Lower leg skin (tissue), 3 donors: Measurements from ENCODE around the gene CAB39L.

Source experiments
- POLR2A ChIP-seq, 2 donors: fragments of 450-650 bp; IDR thresholded peaks; one replicate each; pipeline ENCODE4 v1.6.1; 2016 to 2017; ENCODE audit warnings: antibody characterized with exemption in 2 of 2, mild to moderate bottlenecking in 1 of 2, moderate library complexity in 1 of 2
- TF ChIP-seq, protein P1 (sequence below), 3 donors: fragments of 450-650 bp; IDR thresholded peaks; one replicate each; pipeline ENCODE4 v1.5.1; 2016; ENCODE audit warnings: antibody characterized with exemption in 3 of 3, mild to moderate bottlenecking in 3 of 3, moderate library complexity in 2 of 3

- TF ChIP-seq POLR2A (IDR thresholded peaks at IDR 0.05) = no peak
- TF ChIP-seq, protein P1, sequence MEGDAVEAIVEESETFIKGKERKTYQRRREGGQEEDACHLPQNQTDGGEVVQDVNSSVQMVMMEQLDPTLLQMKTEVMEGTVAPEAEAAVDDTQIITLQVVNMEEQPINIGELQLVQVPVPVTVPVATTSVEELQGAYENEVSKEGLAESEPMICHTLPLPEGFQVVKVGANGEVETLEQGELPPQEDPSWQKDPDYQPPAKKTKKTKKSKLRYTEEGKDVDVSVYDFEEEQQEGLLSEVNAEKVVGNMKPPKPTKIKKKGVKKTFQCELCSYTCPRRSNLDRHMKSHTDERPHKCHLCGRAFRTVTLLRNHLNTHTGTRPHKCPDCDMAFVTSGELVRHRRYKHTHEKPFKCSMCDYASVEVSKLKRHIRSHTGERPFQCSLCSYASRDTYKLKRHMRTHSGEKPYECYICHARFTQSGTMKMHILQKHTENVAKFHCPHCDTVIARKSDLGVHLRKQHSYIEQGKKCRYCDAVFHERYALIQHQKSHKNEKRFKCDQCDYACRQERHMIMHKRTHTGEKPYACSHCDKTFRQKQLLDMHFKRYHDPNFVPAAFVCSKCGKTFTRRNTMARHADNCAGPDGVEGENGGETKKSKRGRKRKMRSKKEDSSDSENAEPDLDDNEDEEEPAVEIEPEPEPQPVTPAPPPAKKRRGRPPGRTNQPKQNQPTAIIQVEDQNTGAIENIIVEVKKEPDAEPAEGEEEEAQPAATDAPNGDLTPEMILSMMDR (IDR thresholded peaks at IDR 0.05) = no peak
These were observed 155.9 kb downstream of the CAB39L start for GRCh38 chr13:49287995-49288394.
